ENCODE results near the gene LRRFIP2.

- TF ChIP-seq CTCF (IDR thresholded peaks at IDR 0.05) (no peak), POLR2AphosphoS5 (IDR thresholded peaks at IDR 0.05) (no peak), POLR2A (IDR thresholded peaks at IDR 0.05) (no peak), EP300 (IDR thresholded peaks at IDR 0.05) (no peak)
These were observed 86.5 kb downstream of the LRRFIP2 start for GRCh38 chr3:37087870-37088269.

Measured in upper lobe of left lung (tissue), 4 donors.